WERI-Rb-1 (cell line): Measurements from ENCODE around the gene USP54.

ENCODE experiments used
- DNase-seq: peaks from one replicate; pipeline ENCODE4 v3.0.0-alpha.2; 2020
- H3K27ac ChIP-seq: fragments of 250-450 bp; sonication (Bioruptor Pico); 2 replicates; pipeline ENCODE4 v1.5.1; 2020; ENCODE audit warnings: mild to moderate bottlenecking, moderate library complexity
- H3K27me3 ChIP-seq: fragments of 250-450 bp; sonication (Bioruptor Pico); 2 replicates; pipeline ENCODE4 v1.5.1; 2021; ENCODE audit warnings: mild to moderate bottlenecking, low read depth, moderate library complexity; ENCODE audit not compliant: insufficient read depth, severe bottlenecking
- H3K36me3 ChIP-seq: fragments of 250-450 bp; sonication (Bioruptor Pico); 2 replicates; pipeline ENCODE4 v1.5.1; 2020; ENCODE audit warnings: mild to moderate bottlenecking, moderate library complexity
- H3K4me3 ChIP-seq: 2 replicates; pipeline ENCODE4 v1.5.1; 2011; ENCODE audit warnings: low read depth, mild to moderate bottlenecking, control low read depth, low read length
- H3K9me3 ChIP-seq: fragments of 250-450 bp; sonication (Bioruptor Pico); 2 replicates; pipeline ENCODE4 v1.5.1; 2021; ENCODE audit warnings: mild to moderate bottlenecking, moderate library complexity; ENCODE audit not compliant: severe bottlenecking
- TF ChIP-seq, protein P1 (sequence below): IDR thresholded peaks from 2 replicates; pipeline ENCODE4 v1.5.1; 2011; ENCODE audit warnings: low read depth, mild to moderate bottlenecking, control low read depth, inconsistent platforms, low read length

Gene USP54

DNA sequence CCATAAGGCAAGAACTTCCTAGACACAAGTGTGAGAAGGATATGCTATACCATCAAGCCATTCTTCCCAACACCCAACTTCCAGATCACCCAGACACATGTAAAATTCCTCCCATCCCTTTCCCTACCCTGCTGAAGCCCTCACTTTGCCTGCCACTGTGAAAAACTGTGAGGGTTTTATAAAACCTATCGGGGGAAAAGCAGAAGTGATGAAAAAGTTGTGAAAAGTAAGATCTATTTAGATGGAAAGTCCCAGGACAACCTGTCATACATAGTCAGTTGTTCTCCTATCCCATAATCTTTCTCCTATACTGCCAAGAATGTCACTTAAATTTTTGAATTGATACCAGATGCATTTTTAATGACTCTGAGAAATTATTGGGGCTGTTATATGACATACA, 56.3 kb downstream of the USP54 start:
- TF ChIP-seq, protein P1, sequence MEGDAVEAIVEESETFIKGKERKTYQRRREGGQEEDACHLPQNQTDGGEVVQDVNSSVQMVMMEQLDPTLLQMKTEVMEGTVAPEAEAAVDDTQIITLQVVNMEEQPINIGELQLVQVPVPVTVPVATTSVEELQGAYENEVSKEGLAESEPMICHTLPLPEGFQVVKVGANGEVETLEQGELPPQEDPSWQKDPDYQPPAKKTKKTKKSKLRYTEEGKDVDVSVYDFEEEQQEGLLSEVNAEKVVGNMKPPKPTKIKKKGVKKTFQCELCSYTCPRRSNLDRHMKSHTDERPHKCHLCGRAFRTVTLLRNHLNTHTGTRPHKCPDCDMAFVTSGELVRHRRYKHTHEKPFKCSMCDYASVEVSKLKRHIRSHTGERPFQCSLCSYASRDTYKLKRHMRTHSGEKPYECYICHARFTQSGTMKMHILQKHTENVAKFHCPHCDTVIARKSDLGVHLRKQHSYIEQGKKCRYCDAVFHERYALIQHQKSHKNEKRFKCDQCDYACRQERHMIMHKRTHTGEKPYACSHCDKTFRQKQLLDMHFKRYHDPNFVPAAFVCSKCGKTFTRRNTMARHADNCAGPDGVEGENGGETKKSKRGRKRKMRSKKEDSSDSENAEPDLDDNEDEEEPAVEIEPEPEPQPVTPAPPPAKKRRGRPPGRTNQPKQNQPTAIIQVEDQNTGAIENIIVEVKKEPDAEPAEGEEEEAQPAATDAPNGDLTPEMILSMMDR: no peak
- H3K36me3 ChIP-seq: peaks cover 8% of the 10 kb centered on the region
- no peak overlapping the region for H3K4me3 ChIP-seq
- no peak for DNase-seq
- H3K27ac ChIP-seq: no peak overlapping the region
- no peaks in the 10 kb centered on the region for H3K9me3 ChIP-seq
- H3K27me3 ChIP-seq: no peaks in the 10 kb centered on the region

DNA sequence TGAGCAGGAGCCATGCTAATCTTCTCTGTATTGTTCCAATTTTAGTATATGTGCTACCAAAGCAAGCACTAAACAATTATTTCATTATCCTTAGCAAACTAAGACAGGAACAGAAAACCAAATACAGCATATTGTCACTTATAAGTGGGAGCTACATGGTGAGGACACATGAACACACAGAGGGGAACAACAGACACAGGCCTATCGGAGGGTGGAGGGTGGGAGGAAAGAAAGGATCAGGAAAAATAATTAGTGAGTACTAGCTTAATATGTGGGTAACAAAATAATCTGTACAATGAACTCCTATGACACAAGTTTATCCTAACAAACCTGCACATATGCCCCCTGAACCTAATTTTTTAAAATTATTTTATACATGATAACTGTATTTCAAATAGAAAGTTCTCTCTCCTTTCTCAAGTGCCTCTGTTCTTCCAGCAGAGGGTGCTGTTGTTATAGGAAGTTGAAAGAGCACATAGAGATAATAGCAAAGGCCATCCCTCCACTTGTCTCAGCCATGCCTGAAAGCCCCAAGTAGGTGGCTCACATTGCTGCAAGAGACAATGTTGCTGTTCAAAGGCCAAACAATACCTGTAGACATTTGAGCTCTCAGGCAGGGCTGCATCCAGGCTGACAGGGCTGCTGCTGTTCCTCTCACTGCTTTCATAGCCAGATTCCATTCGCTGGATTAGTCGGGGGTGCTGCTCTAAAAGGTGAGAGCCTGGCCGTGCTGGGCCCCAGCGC, 61.9 kb downstream of the USP54 start:
- Histone ChIP-seq H3K9me3 (no peaks in the 10 kb centered on the region), H3K4me3 (no peak overlapping the region), H3K27me3 (no peaks in the 10 kb centered on the region), H3K36me3 (peaks cover 14% of the 10 kb centered on the region), H3K27ac (no peak overlapping the region)
- DNase-seq: peak; percentile 50
- TF ChIP-seq, protein P1: peak; percentile 48; the same call in 1 of the 2 replicates

DNA sequence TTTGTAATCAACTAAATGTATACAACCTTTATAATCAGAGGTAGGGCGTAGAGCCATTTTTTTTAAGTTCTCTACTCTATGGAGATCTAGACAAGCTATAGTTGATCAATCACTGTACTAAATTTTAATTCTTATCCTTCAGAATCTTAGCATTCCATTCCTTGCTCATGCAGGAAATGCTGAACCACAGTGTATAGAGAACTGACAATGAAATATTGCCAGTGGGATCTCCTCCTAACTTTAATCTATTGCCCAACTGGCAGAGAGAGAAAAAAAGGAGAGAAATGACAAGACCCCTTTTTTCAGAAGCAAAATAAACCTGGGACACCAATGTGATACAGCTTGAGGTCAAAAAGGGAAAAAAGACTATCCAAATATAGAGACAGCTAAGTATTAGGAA, 68.9 kb downstream of the USP54 start:
- DNase-seq: no peak
- Histone ChIP-seq H3K9me3 (no peaks in the 10 kb centered on the region), H3K27ac (no peak overlapping the region), H3K36me3 (peaks cover 33% of the 10 kb centered on the region), H3K4me3 (no peak overlapping the region), H3K27me3 (no peaks in the 10 kb centered on the region)
- TF ChIP-seq, protein P1: no peak

DNA sequence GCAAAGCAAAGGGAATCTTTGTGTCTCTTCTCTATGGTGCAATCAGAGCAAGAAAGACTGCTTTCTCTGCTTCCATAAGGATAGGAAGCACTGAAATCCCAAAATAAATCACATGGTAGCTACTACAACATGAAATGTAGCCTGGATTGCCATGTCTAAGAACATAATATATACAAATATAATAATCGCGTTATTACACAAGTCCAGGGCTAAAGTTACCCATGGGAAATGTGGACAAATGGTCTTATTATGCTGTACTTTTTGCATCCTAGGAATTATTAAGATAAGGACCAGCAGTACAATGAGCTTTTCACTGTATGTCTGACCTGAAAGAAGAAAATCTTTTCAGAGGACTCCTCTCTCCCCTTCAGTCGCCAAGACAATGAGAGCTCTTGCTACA, 71.8 kb downstream of the USP54 start:
- TF ChIP-seq, protein P1: no peak
- no peak overlapping the region for H3K4me3 ChIP-seq
- no peak overlapping the region for H3K27ac ChIP-seq
- no peaks in the 10 kb centered on the region for H3K27me3 ChIP-seq
- peaks cover 38% of the 10 kb centered on the region for H3K36me3 ChIP-seq
- H3K9me3 ChIP-seq: no peaks in the 10 kb centered on the region
- DNase-seq: no peak

DNA sequence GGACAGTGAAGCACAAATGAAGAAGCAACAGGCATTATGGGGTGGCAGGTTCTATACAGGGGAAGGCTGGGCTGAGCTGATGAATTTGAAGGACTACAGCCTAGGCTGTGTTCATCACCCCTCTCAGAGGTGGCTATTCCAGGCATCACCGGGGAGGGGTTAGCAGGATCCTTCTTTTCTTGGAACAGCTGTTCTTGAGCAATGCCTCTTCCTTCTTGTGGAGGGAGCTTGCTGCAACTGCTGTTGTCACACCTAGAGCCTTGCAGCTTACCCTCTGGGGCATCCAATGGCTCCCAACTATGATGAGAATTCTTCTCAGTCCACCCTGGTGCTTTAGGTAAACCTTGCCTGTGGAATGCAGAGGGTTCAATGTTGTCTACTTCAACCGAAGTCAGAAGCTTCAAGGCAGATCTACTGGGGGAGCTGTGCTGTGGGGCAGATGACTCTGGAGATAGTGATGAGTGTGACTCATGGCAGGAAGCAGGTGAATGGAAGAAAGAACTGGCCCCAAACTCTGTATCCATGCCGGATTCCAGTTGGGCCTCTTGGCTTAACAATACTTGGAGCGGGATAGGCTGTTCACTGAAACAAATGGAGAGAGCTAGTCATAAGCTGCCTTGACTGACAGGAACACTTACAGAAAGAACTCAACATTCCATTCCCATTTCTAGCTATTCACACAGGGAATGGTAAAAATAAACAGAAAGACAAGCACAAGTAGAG, 73.8 kb downstream of the USP54 start:
- Histone ChIP-seq H3K9me3 (no peaks in the 10 kb centered on the region), H3K27me3 (no peaks in the 10 kb centered on the region), H3K4me3 (no peak overlapping the region), H3K27ac (no peak overlapping the region), H3K36me3 (peaks cover 30% of the 10 kb centered on the region)
- TF ChIP-seq, protein P1: no peak
- no peak for DNase-seq
